ENCODE measurements around the gene PSMC3IP.
"Not testable (repeated sequence)": the region's sequence is repeated elsewhere in the genome, so short reads cannot be mapped to it uniquely, and the experiment has no call there.

Gene PSMC3IP

GRCh38 chr17:42559075-42559474 is 18.5 kb downstream of the PSMC3IP start:
- DNase-seq = no peak

- DNase-seq = not testable (repeated sequence)
Measured at GRCh38 chr17:42555961-42556617, 21.4 kb downstream of the PSMC3IP start.

DNA sequence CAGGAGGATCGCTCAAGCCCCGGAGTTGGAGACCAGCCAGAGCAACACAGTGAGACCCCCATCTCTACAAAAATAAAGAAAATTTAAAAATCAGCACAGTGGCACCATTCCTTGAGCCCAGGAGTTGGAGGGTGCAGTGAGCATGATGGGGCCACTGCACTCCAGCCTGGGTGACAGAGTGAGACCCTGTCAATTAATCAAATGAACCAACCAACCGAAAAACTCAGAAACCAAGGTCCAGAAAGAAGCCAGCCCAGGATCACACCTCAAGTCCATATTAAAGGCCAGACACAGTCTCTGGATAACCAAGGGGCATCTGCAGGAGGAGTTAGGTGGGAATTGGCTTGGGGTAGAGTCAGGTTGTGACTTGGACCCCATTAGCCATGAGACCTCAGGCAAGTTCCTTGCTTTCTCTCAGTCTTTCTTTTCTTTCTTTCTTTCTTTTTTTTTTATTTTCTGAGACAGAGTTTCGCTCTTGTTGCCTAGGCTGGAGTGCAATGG is 22.4 kb downstream of the PSMC3IP start:
- no peak for DNase-seq

DNA sequence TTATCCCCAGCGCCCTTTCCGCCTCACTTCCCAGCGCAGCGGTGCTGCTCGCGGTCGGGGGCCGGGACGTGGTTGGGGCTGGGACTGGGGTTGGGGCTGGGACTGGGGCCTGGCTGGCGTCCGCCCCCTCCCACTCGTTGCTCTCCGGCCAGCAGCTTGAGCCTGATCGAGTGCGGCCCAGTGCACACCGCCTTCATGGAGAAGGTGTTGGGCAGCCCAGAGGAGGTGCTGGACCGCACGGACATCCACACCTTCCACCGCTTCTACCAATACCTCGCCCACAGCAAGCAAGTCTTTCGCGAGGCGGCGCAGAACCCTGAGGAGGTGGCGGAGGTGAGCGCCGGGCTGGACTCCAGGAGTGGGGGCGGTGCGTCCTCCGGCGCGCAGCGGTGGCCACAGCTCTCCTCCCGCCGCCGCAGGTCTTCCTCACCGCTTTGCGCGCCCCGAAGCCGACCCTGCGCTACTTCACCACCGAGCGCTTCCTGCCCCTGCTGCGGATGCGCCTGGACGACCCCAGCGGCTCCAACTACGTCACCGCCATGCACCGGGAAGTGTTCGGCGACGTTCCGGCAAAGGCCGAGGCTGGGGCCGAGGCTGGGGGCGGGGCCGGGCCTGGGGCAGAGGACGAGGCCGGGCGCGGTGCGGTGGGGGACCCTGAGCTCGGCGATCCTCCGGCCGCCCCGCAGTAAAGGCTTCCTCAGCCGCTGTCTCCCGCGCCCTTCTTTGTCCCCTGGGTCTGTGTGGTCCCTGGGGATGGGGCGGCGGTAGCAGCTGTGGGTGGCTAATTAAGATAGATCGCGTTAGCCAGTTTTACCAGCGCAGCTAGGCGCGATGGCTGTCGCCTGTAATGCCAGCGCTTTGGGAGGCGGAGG is 23.0 kb downstream of the PSMC3IP start:
- peak; percentile 79 to 83 for DNase-seq

DNA sequence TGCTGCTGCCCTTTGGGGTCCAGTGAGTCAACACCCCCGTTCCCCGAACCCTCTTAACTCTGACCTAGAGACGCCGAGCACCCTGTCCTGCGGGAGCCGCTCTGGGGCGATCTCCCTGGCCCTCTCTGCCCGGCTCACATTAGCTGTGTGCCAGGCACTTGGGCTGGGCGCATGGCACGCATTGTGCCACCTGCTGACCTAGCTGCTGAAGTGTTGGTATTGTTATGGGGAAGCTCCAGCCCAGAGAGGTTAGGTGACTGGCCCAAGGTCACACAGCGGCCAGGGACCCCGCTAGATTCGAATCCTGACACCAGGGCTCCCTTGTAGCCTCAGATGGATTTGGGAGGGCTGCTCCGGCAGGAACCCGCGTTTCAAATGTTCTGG is 23.7 kb downstream of the PSMC3IP start:
- DNase-seq = no peak

DNA sequence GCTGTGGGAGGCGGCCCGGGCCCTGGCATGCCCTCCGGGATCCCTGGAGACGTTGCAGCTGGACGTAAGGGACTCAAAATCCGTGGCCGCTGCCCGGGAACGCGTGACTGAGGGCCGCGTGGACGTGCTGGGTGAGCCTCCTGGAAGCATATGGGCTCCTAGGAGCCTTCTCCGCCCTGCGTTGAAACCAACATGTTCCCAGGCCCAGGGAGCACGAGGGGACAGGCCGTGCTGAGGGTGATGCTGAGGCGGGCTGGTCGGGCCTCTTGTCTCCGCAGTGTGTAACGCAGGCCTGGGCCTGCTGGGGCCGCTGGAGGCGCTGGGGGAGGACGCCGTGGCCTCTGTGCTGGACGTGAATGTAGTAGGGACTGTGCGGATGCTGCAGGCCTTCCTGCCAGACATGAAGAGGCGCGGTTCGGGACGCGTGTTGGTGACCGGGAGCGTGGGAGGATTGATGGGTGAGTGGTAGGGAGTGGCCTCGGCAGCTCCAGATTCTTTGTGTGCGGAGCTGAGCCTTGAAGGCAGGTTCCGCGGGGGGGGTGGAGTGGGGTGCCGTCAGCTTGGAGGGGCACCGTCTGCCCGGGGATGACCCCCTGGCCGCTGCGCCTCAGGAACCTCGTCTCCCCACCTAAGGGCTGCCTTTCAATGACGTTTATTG is 24.2 kb downstream of the PSMC3IP start:
- no peak for DNase-seq

DNA sequence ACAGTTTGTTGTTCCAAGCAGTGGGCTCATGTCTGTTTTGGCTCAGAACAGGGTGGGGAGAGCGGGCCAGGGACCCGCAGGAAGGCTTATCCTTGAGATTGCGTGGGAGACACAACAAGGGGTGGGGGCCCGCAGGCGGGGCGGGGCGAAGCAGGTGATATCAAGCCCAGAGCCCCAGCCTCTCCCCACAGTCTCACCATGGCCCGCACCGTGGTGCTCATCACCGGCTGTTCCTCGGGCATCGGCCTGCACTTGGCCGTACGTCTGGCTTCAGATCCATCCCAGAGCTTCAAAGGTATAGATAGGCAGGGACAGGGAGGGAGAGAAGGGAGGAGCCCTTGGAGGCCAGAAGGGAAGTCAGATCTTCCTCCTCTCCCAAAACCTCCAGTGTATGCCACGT is 24.8 kb downstream of the PSMC3IP start, which contains the start of gene HSD17B1:
Gene HSD17B1 (plus strand): TSS at position 188 of the 400 bp plus-strand sequence. CDS start 11 bp downstream, at position 199.
- not testable (repeated sequence) for DNase-seq

DNA sequence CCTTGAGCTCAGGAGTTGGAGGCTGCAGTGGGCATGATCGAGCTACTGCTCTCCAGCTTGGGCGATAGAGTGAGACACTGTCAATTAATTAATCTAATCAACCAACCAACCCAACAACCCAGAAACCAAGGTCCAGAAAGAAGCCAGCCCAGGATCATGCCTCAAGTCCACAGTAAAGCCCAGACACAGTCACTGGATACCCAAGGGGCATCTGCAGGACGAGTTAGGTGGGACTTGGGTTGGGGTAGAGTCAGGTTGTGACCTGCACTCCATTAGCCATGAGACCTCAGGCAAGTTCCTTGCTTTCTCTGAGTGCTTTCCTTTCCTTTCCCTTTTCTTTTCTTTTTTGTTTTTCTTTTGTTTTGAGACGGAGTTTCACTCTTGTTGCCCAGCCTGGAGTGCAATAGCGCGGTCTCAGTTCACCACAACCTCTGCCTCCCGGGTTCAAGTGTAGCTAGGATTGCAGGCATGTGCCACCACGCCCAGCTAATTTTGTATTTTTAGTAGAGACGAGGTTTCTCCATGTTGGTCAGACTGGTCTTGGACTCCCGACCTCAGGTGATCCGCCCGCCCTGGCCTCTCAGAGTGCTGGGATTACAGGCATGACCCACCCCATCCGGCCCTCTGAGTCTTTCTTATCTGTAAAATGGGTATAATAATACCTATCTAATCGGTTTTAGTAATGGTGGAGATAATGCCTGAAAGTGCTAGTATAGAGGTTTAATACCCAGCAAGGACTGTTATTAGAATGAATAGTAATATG is 28.4 kb downstream of the PSMC3IP start:
- no peak for DNase-seq

- peak; percentile 81 to 82 for DNase-seq
Measured at GRCh38 chr17:42548070-42548837, 29.3 kb downstream of the PSMC3IP start.

DNA sequence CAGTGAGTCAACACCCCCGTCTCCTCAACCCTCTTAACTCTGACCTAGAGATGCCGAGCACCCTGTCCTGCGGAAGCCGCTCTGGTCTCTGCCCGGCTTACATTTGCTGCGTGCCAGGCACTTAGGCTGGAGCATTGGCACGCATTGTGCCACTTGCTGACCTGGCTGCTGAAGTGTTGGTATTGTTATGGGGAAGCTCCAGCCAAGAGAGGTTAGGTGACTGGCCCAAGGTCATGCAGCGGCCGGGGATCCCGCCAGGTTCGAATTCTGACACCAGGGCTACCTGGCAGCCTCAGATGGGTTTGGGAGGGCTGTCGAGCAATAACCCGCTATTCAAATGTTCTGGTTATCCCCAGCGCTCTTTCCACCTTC is 29.8 kb downstream of the PSMC3IP start:
- DNase-seq = no peak

- no peak for DNase-seq
Measured at GRCh38 chr17:42547001-42547461, 30.5 kb downstream of the PSMC3IP start.

- not testable (repeated sequence) for DNase-seq
Measured at GRCh38 chr17:42545755-42546505, 31.6 kb downstream of the PSMC3IP start.

DNA sequence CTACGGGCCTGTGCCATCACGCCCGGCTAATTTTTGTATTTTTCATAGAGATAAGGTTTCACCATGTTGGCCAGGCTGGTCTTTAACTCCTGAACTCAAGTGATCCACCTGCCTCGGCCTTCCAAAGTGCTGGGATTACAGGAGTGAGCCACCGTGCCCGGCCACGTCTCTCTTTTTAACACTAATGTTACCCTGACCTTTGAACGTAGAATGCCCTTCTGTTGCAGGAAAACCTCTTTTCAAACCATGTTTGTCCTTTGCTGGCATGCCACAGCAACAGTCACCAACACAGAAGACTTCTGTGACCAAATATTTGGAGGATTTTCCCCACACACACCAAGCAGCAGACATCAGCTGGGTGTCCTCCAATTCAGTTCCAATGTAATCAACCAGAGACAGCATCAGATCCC is 32.6 kb downstream of the PSMC3IP start:
- no peak for DNase-seq

- DNase-seq = no peak
Measured at GRCh38 chr17:42543190-42544079, 34.1 kb downstream of the PSMC3IP start.

DNA sequence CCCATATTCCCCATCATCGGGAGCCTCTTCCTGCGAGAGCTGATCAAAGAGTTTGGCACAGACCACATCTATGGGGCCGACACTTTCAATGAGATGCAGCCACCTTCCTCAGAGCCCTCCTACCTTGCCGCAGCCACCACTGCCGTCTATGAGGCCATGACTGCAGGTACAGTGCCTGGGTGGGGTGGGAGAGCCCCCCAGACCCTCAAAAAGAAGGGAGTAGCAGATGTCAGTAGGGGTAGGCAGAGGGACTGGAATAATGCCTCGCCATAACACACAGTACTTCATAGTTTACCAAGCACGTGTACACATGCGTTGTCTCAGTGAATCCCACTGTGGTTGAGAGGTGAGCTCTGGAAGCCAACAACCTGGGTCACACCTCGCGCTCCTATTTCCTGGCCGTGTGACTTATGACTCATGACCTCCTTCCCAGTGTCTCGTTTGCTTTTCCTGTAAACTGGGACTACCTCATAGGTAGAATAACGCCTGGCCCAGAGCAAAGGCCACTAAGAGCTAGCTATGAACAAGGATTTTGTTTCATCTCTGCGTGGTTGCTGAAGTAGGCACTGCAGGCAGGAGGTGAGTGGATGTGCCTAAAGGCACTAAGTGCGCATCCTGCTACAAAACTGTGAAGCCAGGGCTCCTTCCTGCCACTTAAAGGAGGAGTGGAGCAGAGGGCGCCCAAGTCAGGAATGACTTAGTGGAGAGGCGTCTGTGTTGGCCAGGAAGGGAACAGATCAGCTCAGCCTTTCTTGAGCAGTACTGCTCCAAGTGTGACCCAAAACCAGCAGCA is 36.3 kb downstream of the PSMC3IP start:
- no peak for DNase-seq

GRCh38 chr17:42540558-42540957 is 37.0 kb downstream of the PSMC3IP start:
- DNase-seq = not testable (repeated sequence)

DNA sequence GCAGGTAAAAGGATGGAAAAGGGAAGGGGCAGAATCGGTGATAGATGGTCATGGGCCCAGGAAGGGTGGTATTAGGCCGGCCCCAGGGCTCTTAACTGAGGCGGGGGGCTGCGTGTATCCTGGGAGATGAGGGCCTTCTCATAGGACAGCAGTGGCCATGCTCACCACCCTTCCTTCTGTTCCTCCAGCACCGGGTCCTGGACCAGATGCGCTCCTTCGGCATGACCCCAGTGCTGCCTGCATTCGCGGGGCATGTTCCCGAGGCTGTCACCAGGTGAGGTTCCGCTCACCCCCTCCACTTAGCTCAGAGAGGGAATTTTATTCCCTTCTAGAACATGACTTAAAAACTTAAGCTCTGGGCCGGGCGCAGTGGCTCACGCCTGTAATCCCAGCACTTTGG is 39.0 kb downstream of the PSMC3IP start:
- DNase-seq = no peak

DNA sequence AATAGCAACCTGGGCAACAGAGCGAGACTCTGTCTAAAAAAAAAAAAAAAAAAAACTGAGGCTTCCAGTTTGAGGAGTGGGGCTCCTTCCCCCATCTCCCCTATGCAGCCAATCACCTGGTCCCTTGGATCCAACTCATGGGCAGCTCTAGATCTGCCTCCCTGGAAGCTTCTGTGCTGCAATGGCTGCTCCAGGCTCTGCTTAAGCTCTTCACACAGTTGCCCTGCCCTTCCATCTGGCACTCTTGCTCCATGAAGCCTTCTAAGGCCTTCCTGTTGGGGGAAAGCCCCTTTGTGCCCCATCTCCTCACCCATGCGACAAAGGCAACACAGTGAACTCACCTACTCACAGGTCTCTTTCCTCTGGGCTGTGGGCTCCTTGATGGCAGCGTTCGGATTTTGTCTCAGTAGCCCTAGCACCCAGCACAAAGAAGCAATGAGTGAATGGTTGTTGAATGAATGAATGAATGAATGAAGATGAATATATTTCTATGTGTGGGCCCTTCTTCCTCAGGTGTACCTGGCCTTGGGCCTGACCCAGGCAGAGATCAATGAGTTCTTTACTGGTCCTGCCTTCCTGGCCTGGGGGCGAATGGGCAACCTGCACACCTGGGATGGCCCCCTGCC is 39.6 kb downstream of the PSMC3IP start:
- no peak for DNase-seq

All from NCI-H1930 (cell line).